Testis (tissue), 2 donors: ENCODE results near the gene NPIPB2.
"Not testable (repeated sequence)": the region's sequence is repeated elsewhere in the genome, so short reads cannot be mapped to it uniquely, and the experiment has no call there.

Source experiments
- CTCF ChIP-seq, 3 experiments: fragments of 450-650 bp in 2 of 3; fragments of 200-600 bp in 1 of 3; sonication (generic) in 1 of 3; IDR thresholded peaks; one replicate each; pipeline ENCODE4 v1.5.1; 2016 to 2019; ENCODE audit warnings: antibody characterized with exemption in 3 of 3, mild to moderate bottlenecking in 2 of 3, moderate library complexity in 1 of 3
- POLR2A ChIP-seq: fragments of 450-650 bp; IDR thresholded peaks from one replicate; pipeline ENCODE4 v1.6.1; 2017; ENCODE audit warnings: antibody characterized with exemption, mild to moderate bottlenecking, moderate library complexity

- not testable (repeated sequence) for TF ChIP-seq CTCF (IDR thresholded peaks at IDR 0.05); POLR2A
These were observed 11.7 kb upstream of the NPIPB2 start for GRCh38 chr16:11953576-11953975.
